Tibial nerve (tissue), 4 donors: Measurements from ENCODE around the gene STK17B.

Experiments used
- EP300 ChIP-seq, 2 donors: sonication (generic); formaldehyde crosslinking; IDR thresholded peaks; one replicate each; pipeline ENCODE4 v1.6.1; 2017; ENCODE audit warnings: antibody characterized with exemption in 2 of 2, mild to moderate bottlenecking in 1 of 2
- POLR2A ChIP-seq, 2 donors: fragments of 450-650 bp; IDR thresholded peaks; one replicate each; pipeline ENCODE4 v1.6.1; 2017; ENCODE audit warnings: antibody characterized with exemption in 2 of 2, mild to moderate bottlenecking in 2 of 2, moderate library complexity in 2 of 2
- TF ChIP-seq, protein P1 (sequence below), 5 experiments: fragments of 200-600 bp in 3 of 5; fragments of 450-650 bp in 2 of 5; sonication (generic) in 3 of 5; IDR thresholded peaks; one replicate each; pipeline ENCODE4 v1.5.1; 2016 to 2019; ENCODE audit warnings: antibody characterized with exemption in 5 of 5, mild to moderate bottlenecking in 3 of 5, moderate library complexity in 2 of 5

- TF ChIP-seq POLR2A (IDR thresholded peaks at IDR 0.05), result no peak
- TF ChIP-seq, protein P1, sequence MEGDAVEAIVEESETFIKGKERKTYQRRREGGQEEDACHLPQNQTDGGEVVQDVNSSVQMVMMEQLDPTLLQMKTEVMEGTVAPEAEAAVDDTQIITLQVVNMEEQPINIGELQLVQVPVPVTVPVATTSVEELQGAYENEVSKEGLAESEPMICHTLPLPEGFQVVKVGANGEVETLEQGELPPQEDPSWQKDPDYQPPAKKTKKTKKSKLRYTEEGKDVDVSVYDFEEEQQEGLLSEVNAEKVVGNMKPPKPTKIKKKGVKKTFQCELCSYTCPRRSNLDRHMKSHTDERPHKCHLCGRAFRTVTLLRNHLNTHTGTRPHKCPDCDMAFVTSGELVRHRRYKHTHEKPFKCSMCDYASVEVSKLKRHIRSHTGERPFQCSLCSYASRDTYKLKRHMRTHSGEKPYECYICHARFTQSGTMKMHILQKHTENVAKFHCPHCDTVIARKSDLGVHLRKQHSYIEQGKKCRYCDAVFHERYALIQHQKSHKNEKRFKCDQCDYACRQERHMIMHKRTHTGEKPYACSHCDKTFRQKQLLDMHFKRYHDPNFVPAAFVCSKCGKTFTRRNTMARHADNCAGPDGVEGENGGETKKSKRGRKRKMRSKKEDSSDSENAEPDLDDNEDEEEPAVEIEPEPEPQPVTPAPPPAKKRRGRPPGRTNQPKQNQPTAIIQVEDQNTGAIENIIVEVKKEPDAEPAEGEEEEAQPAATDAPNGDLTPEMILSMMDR (IDR thresholded peaks at IDR 0.05), result no peak
- no peak for TF ChIP-seq EP300 (IDR thresholded peaks at IDR 0.05)
Measured at GRCh38 chr2:196101325-196101991, 69.9 kb downstream of the STK17B start.
